HepG2 (cell line): ENCODE measurements around the gene LYPD4. TPM values are rescaled to one million over a fixed set of nuclear protein-coding genes. Genes with fewer than 3 reads are reported as not detected.

Source experiments
- ARID4A ChIP-seq: sonication (generic); formaldehyde crosslinking; IDR thresholded peaks from 2 replicates; pipeline ENCODE4 v1.5.0; 2020; ENCODE audit warnings: mild to moderate bottlenecking, missing genetic modification reagents, borderline replicate concordance
- ISL2 ChIP-seq: sonication (generic); formaldehyde crosslinking; IDR thresholded peaks from 2 replicates; pipeline ENCODE4 v1.5.0; 2020; ENCODE audit warnings: missing genetic modification reagents
- MXD3 ChIP-seq: IDR thresholded peaks from 2 replicates; pipeline ENCODE4 v1.6.1; 2016; ENCODE audit warnings: mild to moderate bottlenecking, missing biosample characterization, missing genetic modification reagents
- NCOA1 ChIP-seq: sonication (generic); formaldehyde crosslinking; IDR thresholded peaks from 2 replicates; pipeline ENCODE4 v1.9.0; 2021; ENCODE audit warnings: missing genetic modification reagents
- NONO ChIP-seq, 2 experiments: fragments of 450-650 bp in 1 of 2; sonication (generic) in 1 of 2; formaldehyde crosslinking in 1 of 2; IDR thresholded peaks in 1 of 2; conservative IDR thresholded peaks in 1 of 2; 2 replicates each; pipeline versions ENCODE4 v1.6.1 to v1.8.0; 2017 to 2022; ENCODE audit warnings: mild to moderate bottlenecking in 1 of 2, missing genetic modification reagents in 1 of 2, moderate library complexity in 1 of 2
- SETDB1 ChIP-seq: sonication (generic); formaldehyde crosslinking; IDR thresholded peaks from 2 replicates; pipeline ENCODE4 v1.5.1; 2020; ENCODE audit warnings: missing genetic modification reagents, mild to moderate bottlenecking, borderline replicate concordance
- SKIL ChIP-seq: sonication (generic); formaldehyde crosslinking; IDR thresholded peaks from 2 replicates; pipeline ENCODE4 v1.8.0; 2022; ENCODE audit warnings: missing genetic modification reagents, mild to moderate bottlenecking, moderate library complexity, borderline replicate concordance
- SMC3 ChIP-seq: IDR thresholded peaks from 2 replicates; pipeline ENCODE4 v1.6.1; 2011; ENCODE audit warnings: low read length, improper control_type of control experiment
- SOX6 ChIP-seq, 2 experiments: fragments of 450-650 bp in 1 of 2; sonication (generic) in 1 of 2; formaldehyde crosslinking in 1 of 2; IDR thresholded peaks; 2 replicates each; pipeline versions ENCODE4 v1.4.0 to v1.6.1; 2017 to 2020; ENCODE audit warnings: antibody characterized with exemption in 1 of 2, mild to moderate bottlenecking in 1 of 2, missing genetic modification reagents in 1 of 2
- TARDBP ChIP-seq: sonication (generic); formaldehyde crosslinking; IDR thresholded peaks from 2 replicates; pipeline ENCODE4 v1.8.0; 2022; ENCODE audit warnings: mild to moderate bottlenecking, missing genetic modification reagents
- ZBTB7A ChIP-seq: sonication (generic); formaldehyde crosslinking; IDR thresholded peaks from 2 replicates; pipeline ENCODE4 v1.8.0; 2022; ENCODE audit warnings: mild to moderate bottlenecking, missing genetic modification reagents
- ZNF263 ChIP-seq: sonication (generic); formaldehyde crosslinking; IDR thresholded peaks from 2 replicates; pipeline ENCODE4 v1.4.0; 2020; ENCODE audit warnings: missing genetic modification reagents
- ZNF562 ChIP-seq: sonication (generic); formaldehyde crosslinking; IDR thresholded peaks from 2 replicates; pipeline ENCODE4 v1.8.0; 2022; ENCODE audit warnings: missing genetic modification reagents, borderline replicate concordance
- ZNF687 ChIP-seq: sonication (generic); formaldehyde crosslinking; IDR thresholded peaks from 2 replicates; pipeline ENCODE4 v1.5.1; 2020; ENCODE audit warnings: mild to moderate bottlenecking, missing genetic modification reagents, moderate library complexity
- ZNF770 ChIP-seq: sonication (generic); formaldehyde crosslinking; IDR thresholded peaks from 2 replicates; pipeline ENCODE4 v1.5.0; 2020; ENCODE audit warnings: mild to moderate bottlenecking, missing genetic modification reagents
- polyA plus RNA-seq, 8 experiments: library from polyadenylated mRNA; depleted of rRNA in 3 of 8; stranded (reverse) in 7 of 8; unstranded in 1 of 8; fragments of >200 nt; fragmentation: Illumina TruSeq in 4 of 8; extraction: Trizol in 4 of 8; gene quantifications; 2 replicates each; pipeline versions ENCODE4 v1.2.1 to v1.2.3, GENCODE V29; 2011 to 2016; ENCODE audit warnings: low read depth in 4 of 8, missing spikeins in 1 of 8, mixed read lengths in 1 of 8; ENCODE audit not compliant: insufficient read depth in 1 of 8
- total RNA-seq, 5 experiments: library from RNA; depleted of rRNA; stranded (reverse); fragments of >200 nt; fragmentation: Illumina TruSeq; extraction: Trizol; gene quantifications; 2 replicates each; pipeline ENCODE4 v1.2.3, GENCODE V29; 2016; ENCODE audit warnings: low read depth in 1 of 5

The LYPD4 gene
- total and polyA plus RNA-seq, 2 of the 13 experiments (the other 11 are each of a cell fraction or from before 2014, with no cell fraction given) = not detected

- TF ChIP-seq ZNF687 (peak; percentile 54), SMC3 (peak; percentile 16; the same call in 1 of the 2 replicates), NONO (IDR thresholded peaks at IDR 0.05) (no peak), NONO (CRISPR knock-in tag; conservative IDR thresholded peaks at IDR 0.05) (peak; percentile 62; the same call in 1 of the 2 replicates), ZNF770 (CRISPR knock-in tag) (peak; percentile 36; the same call in 1 of the 2 replicates), ARID4A (CRISPR knock-in tag) (peak; percentile 22; the same call in 1 of the 2 replicates), ZNF263 (0 out of 2 replicates have a peak, but pooled peaks have one; percentile 30), TARDBP (CRISPR knock-in tag) (peak; percentile 77; the same call in 1 of the 2 replicates), NCOA1 (CRISPR knock-in tag) (no peak), ZBTB7A (CRISPR knock-in tag) (0 out of 2 replicates have a peak, but pooled peaks have one; percentile 61), SKIL (peak; percentile 46; the same call in 1 of the 2 replicates), MXD3 (CRISPR knock-in tag) (no peak), ISL2 (CRISPR knock-in tag) (no peak), SETDB1 (CRISPR knock-in tag) (no peak), SOX6 (IDR thresholded peaks at IDR 0.05) (no peak), SOX6 (CRISPR knock-in tag; IDR thresholded peaks at IDR 0.05) (peak; percentile 26; the same call in 1 of the 2 replicates), ZNF562 (no peak)
Measured at GRCh38 chr19:41893899-41894298, 49.4 kb upstream of the LYPD4 start (continued).
